Memory B cell (primary cell): Measurements from ENCODE around the gene DCTN1.

Source experiments
- ATAC-seq: fragments of 150-1000 bp; cut with Tn5 transposase; 2 replicates; pipeline ENCODE4 v1.10.0; 2021; ENCODE audit warnings: low read depth, mild to moderate bottlenecking, moderate library complexity
- DNase-seq, 2 donors: peaks; one replicate each; pipeline ENCODE4 v3.0.0; 2022; ENCODE audit warnings: low spot score in 2 of 2
- H3K27ac Mint-ChIP-seq: one replicate; pipeline ENCODE4 v1.8.0; 2022; ENCODE audit warnings: mild to moderate bottlenecking, moderate library complexity, mixed read lengths
- H3K27me3 Mint-ChIP-seq: one replicate; pipeline ENCODE4 v1.8.0; 2022; ENCODE audit warnings: mixed read lengths
- H3K36me3 Mint-ChIP-seq: one replicate; pipeline ENCODE4 v1.8.0; 2022; ENCODE audit warnings: mild to moderate bottlenecking, mixed read lengths
- H3K4me1 Mint-ChIP-seq: one replicate; pipeline ENCODE4 v1.8.0; 2022; ENCODE audit warnings: mixed read lengths
- H3K4me3 Mint-ChIP-seq: one replicate; pipeline ENCODE4 v1.8.0; 2022; ENCODE audit warnings: mild to moderate bottlenecking, moderate library complexity, mixed read lengths
- H3K9me3 Mint-ChIP-seq: one replicate; pipeline ENCODE4 v1.8.0; 2022; ENCODE audit warnings: mixed read lengths

The DCTN1 gene

DNA sequence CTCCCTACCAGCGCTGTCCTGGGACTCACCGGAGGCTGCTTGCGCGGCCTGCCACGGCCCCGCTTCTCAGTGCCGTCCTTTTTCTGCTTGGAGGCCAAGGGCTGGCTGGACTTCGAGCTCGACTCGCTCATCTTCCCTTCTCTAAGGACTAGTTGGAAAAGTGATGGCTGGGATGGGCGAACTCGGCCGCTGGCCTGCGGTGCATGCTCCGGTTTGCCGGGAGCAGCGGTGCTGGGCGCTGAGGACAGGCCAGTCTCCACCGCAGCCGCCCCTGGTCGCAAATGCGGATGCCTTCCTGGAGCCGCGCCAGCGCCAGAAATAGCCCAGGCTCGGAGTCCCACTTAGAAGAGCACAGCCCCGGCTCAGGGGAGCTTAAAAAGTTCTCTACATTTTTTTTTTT is 38.2 kb upstream of the DCTN1 start:
- DNase-seq, result no peak
- Mint-ChIP-seq H3K36me3 (no peaks in the 10 kb centered on the region), H3K27me3 (no peaks in the 10 kb centered on the region), H3K9me3 (no peaks in the 10 kb centered on the region), H3K4me1 (peaks cover 27% of the 10 kb centered on the region), H3K27ac (peak overlapping the region; percentile 45), H3K4me3 (no peak overlapping the region)
- no peak for ATAC-seq

DNA sequence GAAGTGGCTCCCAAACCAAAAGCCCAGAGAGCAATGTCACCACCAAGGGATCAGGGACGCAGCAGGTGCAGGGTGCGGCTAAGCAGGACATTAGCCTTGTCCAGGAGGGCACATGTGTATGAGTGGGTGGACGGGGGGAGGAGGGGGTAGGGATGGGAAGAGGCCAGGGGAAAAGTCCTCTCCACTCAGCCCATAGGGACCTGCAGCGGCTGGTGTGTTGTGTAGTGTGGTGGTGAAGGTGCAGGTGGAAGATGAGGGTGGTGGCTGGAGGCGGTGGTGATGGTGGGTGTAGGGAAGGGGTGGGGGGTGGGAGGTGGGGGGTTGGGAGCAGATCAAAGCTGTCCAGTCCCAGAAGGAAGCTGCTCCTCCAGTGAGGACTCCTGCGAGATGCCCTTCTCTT is 37.7 kb upstream of the DCTN1 start:
- no peaks in the 10 kb centered on the region for H3K27me3 Mint-ChIP-seq
- H3K9me3 Mint-ChIP-seq, result no peaks in the 10 kb centered on the region
- DNase-seq, result no peak
- H3K27ac Mint-ChIP-seq, result peak overlapping the region; percentile 45
- H3K36me3 Mint-ChIP-seq, result no peaks in the 10 kb centered on the region
- ATAC-seq, result no peak
- peaks cover 26% of the 10 kb centered on the region for H3K4me1 Mint-ChIP-seq
- no peak overlapping the region for H3K4me3 Mint-ChIP-seq

GRCh38 chr2:74417197-74417596 is 37.1 kb upstream of the DCTN1 start:
- no peak for DNase-seq
- Mint-ChIP-seq H3K9me3 (no peaks in the 10 kb centered on the region), H3K4me3 (no peak overlapping the region), H3K36me3 (no peaks in the 10 kb centered on the region), H3K27me3 (no peaks in the 10 kb centered on the region), H3K4me1 (peaks cover 25% of the 10 kb centered on the region), H3K27ac (peak overlapping the region; percentile 45)
- no peak for ATAC-seq

DNA sequence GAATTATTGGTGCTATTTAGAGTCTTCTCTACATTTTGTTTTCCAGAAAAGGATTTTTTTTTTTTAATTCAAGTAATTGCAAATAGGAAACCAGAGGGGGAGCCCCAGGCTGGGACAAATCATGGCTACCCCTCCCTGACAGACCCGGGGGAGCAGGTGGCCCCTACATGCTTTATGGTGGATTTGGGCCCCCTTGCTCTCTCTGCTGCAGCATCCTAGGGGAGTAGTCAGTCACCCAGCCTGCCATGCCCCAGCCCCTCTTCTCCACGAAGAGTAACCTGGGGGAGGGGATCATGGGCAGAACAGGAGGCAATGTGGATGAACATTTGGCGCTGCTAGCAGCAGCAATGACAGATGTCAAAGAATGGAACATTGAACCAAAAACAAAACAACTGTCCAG is 36.7 kb upstream of the DCTN1 start:
- Mint-ChIP-seq H3K27ac (no peak overlapping the region), H3K9me3 (no peaks in the 10 kb centered on the region), H3K4me3 (no peak overlapping the region), H3K4me1 (peaks cover 25% of the 10 kb centered on the region), H3K36me3 (no peaks in the 10 kb centered on the region), H3K27me3 (no peaks in the 10 kb centered on the region)
- no peak for ATAC-seq
- DNase-seq, result no peak

- no peaks in the 10 kb centered on the region for H3K27me3 Mint-ChIP-seq
- no peak for DNase-seq
- H3K4me1 Mint-ChIP-seq, result peaks cover 22% of the 10 kb centered on the region
- ATAC-seq, result no peak
- H3K27ac Mint-ChIP-seq, result peak overlapping the region; percentile 20
- no peaks in the 10 kb centered on the region for H3K9me3 Mint-ChIP-seq
- no peaks in the 10 kb centered on the region for H3K36me3 Mint-ChIP-seq
- peak overlapping the region; percentile 82 for H3K4me3 Mint-ChIP-seq
Observed at GRCh38 chr2:74415762-74416395, 35.8 kb upstream of the DCTN1 start.

DNA sequence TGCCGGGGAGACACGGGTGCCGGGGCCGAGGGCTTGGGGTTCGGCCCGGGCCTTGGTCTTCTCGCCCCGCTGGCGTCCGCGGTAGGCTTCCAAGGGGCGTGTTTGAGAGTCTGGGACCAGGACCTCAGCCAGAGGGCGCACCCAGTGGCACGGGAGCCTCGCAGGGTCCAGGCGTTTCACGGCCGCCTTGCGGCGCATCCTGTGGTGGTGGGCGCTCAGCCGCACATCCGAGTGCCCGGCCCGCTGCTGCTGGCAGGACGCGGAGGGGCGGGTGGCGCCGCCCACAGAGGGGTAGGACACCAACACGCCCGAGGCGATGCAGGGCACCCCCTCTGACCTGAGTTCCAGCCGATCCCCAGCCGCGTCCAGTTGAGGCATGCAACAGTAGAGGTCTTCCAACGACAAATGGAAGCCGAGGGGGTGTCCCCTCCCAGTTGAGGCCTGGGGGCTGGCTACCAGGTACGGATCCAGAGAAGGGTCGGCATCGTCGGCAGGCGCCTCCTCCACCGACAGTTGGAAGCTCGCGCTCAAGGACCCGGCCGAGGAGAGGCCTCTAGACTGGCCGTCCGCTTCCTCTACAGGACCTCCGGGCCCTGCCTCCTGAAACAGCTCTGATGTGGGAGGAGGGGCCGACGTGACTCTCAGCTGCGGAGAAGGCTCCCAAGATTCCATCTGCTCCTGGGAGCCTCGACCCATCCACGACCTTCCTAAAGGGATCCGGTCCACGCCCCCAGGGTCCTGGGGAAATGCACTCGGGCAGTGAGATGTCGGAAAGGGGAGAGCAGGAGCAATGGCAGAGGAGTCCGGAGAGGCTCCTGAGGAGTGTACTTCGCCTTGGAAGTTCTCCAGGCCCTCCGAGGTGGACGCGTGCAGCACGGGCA is 35.0 kb upstream of the DCTN1 start:
- ATAC-seq, result peak; percentile 59
- Mint-ChIP-seq H3K27me3 (no peaks in the 10 kb centered on the region), H3K36me3 (no peaks in the 10 kb centered on the region), H3K4me3 (peak overlapping the region; percentile 82), H3K27ac (peak overlapping the region; percentile 20), H3K9me3 (no peaks in the 10 kb centered on the region), H3K4me1 (peaks cover 18% of the 10 kb centered on the region)
- DNase-seq, result peak in 1 of 2 donors; percentile 42

GRCh38 chr2:74414441-74414840 is 34.3 kb upstream of the DCTN1 start:
- no peak for DNase-seq
- Mint-ChIP-seq H3K4me1 (peaks cover 18% of the 10 kb centered on the region), H3K27ac (peak overlapping the region; percentile 35), H3K27me3 (no peaks in the 10 kb centered on the region), H3K4me3 (peak overlapping the region; percentile 82), H3K36me3 (no peaks in the 10 kb centered on the region), H3K9me3 (no peaks in the 10 kb centered on the region)
- ATAC-seq, result no peak

DNA sequence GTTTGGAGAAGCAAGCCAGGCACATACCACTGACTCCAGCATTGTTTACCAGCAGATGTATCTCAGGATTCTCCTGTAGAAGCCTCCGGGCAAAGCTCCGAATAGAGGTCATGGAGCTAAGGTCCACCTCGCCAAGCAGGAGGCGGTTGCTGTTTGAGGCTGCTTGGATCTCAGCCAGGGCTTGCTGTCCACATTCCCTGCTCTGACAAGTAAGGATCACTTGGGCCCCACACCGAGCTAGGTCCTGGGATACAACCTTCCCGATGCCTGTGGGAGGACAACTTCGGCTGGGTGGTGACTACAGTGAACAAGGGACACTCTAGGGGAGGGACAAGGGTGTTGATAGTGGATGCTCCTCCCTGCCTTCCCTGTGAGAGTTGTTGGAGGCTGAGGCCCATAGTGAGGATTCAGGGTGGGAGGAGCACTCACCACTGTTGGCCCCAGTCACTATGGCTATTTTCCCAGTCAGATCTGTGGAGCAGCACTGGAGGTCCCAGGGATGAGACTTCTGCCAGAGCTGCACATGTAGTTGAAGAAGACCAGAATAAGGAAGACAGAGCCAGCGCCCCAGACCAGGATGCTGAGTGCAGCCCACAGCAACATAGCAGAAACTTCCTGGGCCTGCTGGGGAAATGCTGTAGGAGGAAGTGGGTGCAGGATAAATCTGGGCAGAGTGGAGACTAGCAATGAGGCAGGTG is 33.0 kb upstream of the DCTN1 start:
- Mint-ChIP-seq H3K27ac (peak overlapping the region; percentile 36), H3K27me3 (peaks cover 3% of the 10 kb centered on the region), H3K36me3 (peaks cover 2% of the 10 kb centered on the region), H3K4me3 (no peak overlapping the region), H3K4me1 (peaks cover 18% of the 10 kb centered on the region), H3K9me3 (no peaks in the 10 kb centered on the region)
- ATAC-seq, result no peak
- no peak for DNase-seq

- H3K4me1 Mint-ChIP-seq, result peaks cover 7% of the 10 kb centered on the region
- H3K4me3 Mint-ChIP-seq, result no peak overlapping the region
- peak overlapping the region; percentile 39 for H3K27ac Mint-ChIP-seq
- DNase-seq, result no peak
- no peaks in the 10 kb centered on the region for H3K9me3 Mint-ChIP-seq
- no peak for ATAC-seq
- H3K27me3 Mint-ChIP-seq, result peaks cover 3% of the 10 kb centered on the region
- H3K36me3 Mint-ChIP-seq, result peaks cover 2% of the 10 kb centered on the region
Observed at GRCh38 chr2:74407682-74408081, 27.6 kb upstream of the DCTN1 start.

DNA sequence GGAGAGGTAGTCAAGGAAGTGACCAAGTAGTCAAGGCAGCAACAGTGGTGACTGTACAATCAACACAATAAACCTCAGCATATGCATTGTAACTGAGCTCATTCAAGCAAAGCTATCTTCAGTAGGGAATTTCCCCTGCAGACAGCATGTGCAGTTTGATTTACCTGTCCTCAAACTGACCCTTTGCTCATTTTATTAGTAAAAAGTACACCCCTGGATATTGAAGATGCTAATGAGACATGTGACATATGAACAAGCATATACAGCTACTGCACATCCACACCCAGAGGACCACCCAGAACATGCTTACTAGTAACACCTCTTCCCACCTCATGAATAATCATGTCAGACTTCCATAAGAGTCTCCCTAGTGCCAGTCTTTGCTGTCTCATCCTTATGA is 25.9 kb upstream of the DCTN1 start:
- H3K4me1 Mint-ChIP-seq, result peaks cover 7% of the 10 kb centered on the region
- DNase-seq (no peak), ATAC-seq (peak; percentile 97)

DNA sequence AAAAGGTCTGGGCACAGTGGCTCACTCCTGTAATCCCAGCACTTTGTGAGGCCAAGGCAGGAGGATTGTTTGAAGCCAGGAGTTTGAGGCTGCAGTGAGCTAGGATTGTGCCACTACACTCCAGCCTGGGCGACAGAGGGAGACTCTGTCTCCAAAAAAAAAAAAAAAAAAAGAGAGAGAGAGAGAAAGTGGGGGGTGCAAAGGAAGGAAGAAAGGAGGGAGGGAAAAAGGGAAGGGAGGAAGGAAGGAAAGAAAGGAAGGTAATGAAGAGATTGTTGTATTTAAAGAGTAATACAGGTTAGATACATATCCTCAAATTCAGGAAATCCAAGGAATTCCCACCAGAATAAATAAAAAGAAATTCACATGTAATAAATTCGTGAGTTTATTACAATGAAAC is 21.8 kb upstream of the DCTN1 start:
- peaks cover 7% of the 10 kb centered on the region for H3K4me1 Mint-ChIP-seq
- no peak overlapping the region for H3K27ac Mint-ChIP-seq
- no peaks in the 10 kb centered on the region for H3K36me3 Mint-ChIP-seq
- H3K27me3 Mint-ChIP-seq, result no peaks in the 10 kb centered on the region
- no peak for DNase-seq
- no peaks in the 10 kb centered on the region for H3K9me3 Mint-ChIP-seq
- no peak for ATAC-seq
- H3K4me3 Mint-ChIP-seq, result no peak overlapping the region

More for the DNA sequence above, 25.9 kb upstream of the DCTN1 start:
- Mint-ChIP-seq H3K36me3 (peaks cover 2% of the 10 kb centered on the region), H3K27me3 (peaks cover 3% of the 10 kb centered on the region), H3K9me3 (no peaks in the 10 kb centered on the region), H3K4me3 (no peak overlapping the region), H3K27ac (peak overlapping the region; percentile 51)

DNA sequence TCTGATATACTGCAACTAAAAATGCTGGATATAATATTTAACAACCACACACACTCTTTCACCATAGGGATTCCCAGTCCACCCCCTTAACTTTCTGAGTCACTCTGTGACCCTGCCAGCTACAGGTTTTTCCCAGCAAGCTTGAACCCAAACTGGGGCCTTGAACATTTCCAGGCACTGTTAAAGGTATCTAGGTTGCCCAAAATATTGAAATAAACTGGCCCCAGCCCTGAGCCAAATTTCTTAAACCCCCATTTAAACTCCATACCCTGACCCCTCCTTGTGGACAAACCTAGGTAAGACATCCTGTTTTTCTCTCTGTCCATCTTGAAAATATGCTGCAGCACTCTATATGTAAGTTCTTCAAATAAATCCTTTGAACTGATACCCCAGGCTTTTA is 19.7 kb upstream of the DCTN1 start:
- Mint-ChIP-seq H3K27ac (no peak overlapping the region), H3K9me3 (no peaks in the 10 kb centered on the region), H3K4me3 (no peak overlapping the region), H3K36me3 (no peaks in the 10 kb centered on the region), H3K4me1 (no peaks in the 10 kb centered on the region), H3K27me3 (peaks cover 3% of the 10 kb centered on the region)
- ATAC-seq, result peak; percentile 65
- peak in 1 of 2 donors; percentile 23 for DNase-seq

DNA sequence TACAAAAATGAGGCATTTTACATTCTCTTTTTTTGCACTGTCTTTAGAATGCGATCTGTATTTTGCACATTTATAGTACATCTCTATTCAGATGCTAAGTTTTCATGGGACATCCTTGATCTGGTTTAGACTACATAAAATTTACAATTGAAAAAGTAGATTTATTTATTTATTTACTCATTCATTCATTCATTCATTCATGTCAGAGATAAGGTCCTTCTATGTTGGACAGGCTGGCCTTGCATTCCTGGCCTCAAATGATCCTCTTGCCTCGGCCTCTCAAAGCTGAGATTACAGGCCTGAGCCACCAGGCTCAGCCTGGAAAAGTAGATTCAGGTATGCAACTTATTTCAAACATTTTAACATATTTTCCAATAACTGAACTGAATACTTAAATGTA is 16.0 kb upstream of the DCTN1 start:
- Mint-ChIP-seq H3K36me3 (no peaks in the 10 kb centered on the region), H3K4me3 (no peak overlapping the region), H3K4me1 (peaks cover under 1% of the 10 kb centered on the region), H3K27ac (no peak overlapping the region), H3K9me3 (no peaks in the 10 kb centered on the region), H3K27me3 (peaks cover 3% of the 10 kb centered on the region)
- ATAC-seq (no peak), DNase-seq (no peak)

DNA sequence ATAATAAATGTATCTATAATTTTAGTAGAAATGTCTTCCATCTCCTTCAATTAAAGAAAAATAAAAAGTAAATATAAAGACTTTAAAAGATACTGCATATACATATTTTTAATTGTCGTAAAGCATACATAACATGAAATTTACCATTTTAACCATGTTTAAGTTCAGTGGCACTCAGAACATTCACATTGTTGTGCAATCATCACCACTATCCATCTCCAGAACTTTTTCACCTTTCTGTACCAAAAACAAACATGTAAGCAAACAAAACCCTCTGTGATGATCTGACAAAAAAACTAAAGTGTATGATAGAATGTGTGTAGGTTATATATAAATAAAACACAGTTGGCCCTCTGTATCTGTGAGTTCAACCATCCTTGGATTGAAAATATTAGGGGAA is 13.4 kb upstream of the DCTN1 start:
- no peak overlapping the region for H3K4me3 Mint-ChIP-seq
- peaks cover 3% of the 10 kb centered on the region for H3K27me3 Mint-ChIP-seq
- no peaks in the 10 kb centered on the region for H3K36me3 Mint-ChIP-seq
- H3K27ac Mint-ChIP-seq, result no peak overlapping the region
- H3K9me3 Mint-ChIP-seq, result no peaks in the 10 kb centered on the region
- ATAC-seq (no peak), DNase-seq (no peak)
- peaks cover 3% of the 10 kb centered on the region for H3K4me1 Mint-ChIP-seq
